Measurements from ENCODE around the gene LSAMP.

Gene LSAMP

DNA sequence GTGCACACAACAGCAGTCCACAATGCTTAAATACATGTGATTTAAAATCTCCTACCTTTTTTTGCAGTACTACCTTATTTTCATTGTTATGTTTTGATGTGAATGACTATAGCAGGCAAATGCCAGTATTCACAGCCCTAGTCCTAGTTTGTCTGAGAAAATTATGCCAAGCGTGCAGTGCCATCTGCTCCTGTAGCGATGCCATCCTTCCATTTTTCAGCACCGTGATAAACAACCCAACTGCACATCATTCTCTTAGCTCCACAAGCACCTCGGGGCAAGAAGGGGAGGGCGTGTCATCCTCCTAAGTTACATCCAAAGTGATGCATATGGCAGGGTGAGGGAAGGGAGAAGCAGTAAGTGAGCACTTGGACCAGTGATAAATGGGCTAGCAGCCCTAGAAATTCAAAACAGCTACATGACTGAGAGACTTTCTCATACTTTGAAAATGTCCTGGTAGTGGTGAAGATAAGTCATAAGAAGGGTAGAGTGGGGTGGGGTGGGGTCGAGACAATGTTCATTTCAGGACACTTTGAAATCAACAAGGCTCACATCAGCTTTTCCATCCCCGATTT, 198.8 kb downstream of the LSAMP start:
- Mint-ChIP-seq H3K36me3 (ENCODE audit: low read depth) (no peaks in the 10 kb centered on the region), H3K27ac (no peak overlapping the region), H3K9me3 (no peaks in the 10 kb centered on the region), H3K27me3 (ENCODE audit: low read depth, poor library complexity) (peaks cover 4% of the 10 kb centered on the region), H3K4me1 (no peaks in the 10 kb centered on the region), H3K4me3 (no peak overlapping the region)
- TF ChIP-seq, protein P1, sequence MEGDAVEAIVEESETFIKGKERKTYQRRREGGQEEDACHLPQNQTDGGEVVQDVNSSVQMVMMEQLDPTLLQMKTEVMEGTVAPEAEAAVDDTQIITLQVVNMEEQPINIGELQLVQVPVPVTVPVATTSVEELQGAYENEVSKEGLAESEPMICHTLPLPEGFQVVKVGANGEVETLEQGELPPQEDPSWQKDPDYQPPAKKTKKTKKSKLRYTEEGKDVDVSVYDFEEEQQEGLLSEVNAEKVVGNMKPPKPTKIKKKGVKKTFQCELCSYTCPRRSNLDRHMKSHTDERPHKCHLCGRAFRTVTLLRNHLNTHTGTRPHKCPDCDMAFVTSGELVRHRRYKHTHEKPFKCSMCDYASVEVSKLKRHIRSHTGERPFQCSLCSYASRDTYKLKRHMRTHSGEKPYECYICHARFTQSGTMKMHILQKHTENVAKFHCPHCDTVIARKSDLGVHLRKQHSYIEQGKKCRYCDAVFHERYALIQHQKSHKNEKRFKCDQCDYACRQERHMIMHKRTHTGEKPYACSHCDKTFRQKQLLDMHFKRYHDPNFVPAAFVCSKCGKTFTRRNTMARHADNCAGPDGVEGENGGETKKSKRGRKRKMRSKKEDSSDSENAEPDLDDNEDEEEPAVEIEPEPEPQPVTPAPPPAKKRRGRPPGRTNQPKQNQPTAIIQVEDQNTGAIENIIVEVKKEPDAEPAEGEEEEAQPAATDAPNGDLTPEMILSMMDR (IDR thresholded peaks at IDR 0.05), result no peak
- DNase-seq, result no peak

DNA sequence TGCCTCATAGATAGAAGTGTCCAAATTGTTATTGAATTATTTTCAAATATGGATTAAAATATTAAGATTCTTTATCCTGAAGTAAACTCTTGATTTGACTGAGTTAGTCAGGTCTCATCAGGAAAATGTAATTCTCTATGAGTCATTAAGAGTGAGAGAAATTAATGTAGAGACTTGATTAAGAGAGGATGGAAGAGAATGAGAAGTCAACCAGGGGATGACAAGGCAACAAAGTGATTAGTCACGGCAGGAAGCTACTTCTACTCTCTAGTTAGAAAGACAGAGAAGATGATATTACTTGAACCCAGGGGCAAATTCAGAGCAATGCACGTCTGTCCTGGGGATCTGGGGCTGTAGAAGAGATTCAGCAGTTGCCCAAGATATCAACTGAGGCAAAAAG, 202.5 kb downstream of the LSAMP start:
- Mint-ChIP-seq H3K27me3 (ENCODE audit: low read depth, poor library complexity) (peaks cover 6% of the 10 kb centered on the region), H3K4me1 (no peaks in the 10 kb centered on the region), H3K36me3 (ENCODE audit: low read depth) (no peaks in the 10 kb centered on the region), H3K27ac (no peak overlapping the region), H3K9me3 (no peaks in the 10 kb centered on the region), H3K4me3 (no peak overlapping the region)
- DNase-seq, result no peak
- TF ChIP-seq, protein P1 (IDR thresholded peaks at IDR 0.05), result no peak

DNA sequence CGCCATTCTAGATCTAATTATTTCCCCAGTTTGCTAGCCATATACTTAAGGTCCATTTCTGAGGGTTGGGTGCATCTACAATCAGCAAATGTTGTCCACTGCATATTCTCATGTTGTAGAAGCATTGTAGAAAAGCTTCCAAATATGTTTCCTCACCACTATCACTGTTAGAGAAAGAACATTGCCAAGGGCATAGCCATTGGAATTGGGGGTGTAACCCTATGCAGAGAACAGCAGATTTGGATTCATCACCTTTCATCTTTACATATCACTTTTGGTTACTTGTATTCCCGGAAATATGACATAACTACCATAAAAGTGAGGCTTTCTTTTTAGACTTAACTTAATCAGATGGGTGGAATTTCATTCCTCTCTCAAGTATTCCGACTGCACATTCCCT, 203.6 kb downstream of the LSAMP start:
- no peaks in the 10 kb centered on the region for H3K9me3 Mint-ChIP-seq
- no peak overlapping the region for H3K4me3 Mint-ChIP-seq
- TF ChIP-seq, protein P1 (IDR thresholded peaks at IDR 0.05), result no peak
- DNase-seq, result no peak
- no peaks in the 10 kb centered on the region for H3K36me3 Mint-ChIP-seq (ENCODE audit: low read depth)
- no peaks in the 10 kb centered on the region for H3K4me1 Mint-ChIP-seq
- H3K27ac Mint-ChIP-seq, result no peak overlapping the region
- H3K27me3 Mint-ChIP-seq (ENCODE audit: low read depth, poor library complexity), result peaks cover 6% of the 10 kb centered on the region

DNA sequence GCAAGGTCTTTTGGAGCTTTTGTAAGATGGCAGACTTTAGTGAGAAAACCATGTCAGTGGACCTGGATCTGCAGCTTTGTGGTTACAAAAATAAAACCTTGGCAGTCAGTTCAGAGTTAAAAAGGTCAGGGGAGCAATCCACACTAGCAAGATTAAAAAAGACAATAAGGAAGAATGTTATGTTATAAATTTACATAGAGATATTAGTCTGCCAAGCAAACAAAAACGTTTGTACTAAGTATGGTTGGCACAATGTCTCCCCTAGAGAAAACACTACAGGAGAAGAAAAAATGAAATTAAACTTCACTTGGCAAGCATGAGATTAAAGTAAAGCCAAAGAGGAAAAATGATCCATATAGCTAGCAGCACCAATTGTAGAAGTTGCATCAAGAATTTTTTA, 205.0 kb downstream of the LSAMP start:
- Mint-ChIP-seq H3K9me3 (no peaks in the 10 kb centered on the region), H3K36me3 (ENCODE audit: low read depth) (no peaks in the 10 kb centered on the region), H3K27me3 (ENCODE audit: low read depth, poor library complexity) (peaks cover 6% of the 10 kb centered on the region), H3K4me1 (no peaks in the 10 kb centered on the region), H3K27ac (no peak overlapping the region), H3K4me3 (no peak overlapping the region)
- no peak for DNase-seq
- TF ChIP-seq, protein P1 (IDR thresholded peaks at IDR 0.05), result no peak

DNA sequence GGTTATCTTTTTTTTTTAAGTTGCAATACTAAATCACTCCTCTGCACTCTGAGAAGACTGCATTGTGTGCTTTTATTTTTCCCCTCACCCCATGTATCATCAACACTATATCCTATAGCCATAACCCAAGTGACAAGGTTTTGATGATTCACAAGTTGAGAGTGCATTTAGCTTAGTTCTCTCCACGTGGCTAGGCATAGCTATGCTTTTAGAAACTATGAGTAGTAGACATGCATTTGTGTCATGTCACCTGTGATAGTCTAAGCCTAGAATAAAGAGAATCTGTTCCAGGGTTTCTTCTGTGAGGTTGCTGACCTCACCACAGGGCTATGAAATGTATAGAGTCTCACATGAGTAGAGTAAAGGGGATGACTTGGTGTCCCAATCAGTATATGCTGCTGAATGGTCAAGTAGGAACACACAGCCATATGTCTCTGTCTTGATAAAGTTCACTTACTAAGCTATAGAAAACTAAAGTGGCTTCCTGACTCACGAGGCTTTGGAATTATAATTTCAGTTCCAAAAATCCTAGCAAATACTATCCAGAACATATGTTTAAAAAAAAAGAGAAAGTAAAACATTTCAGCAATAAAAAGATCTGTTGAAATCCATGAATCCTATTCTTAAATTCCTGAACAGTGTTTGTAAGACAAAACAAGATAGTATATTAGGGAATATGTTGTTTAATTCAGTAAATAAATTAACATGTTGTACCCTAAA, 206.3 kb downstream of the LSAMP start:
- Mint-ChIP-seq H3K27me3 (ENCODE audit: low read depth, poor library complexity) (peaks cover 2% of the 10 kb centered on the region), H3K4me3 (no peak overlapping the region), H3K36me3 (ENCODE audit: low read depth) (no peaks in the 10 kb centered on the region), H3K9me3 (no peaks in the 10 kb centered on the region), H3K27ac (no peak overlapping the region), H3K4me1 (no peaks in the 10 kb centered on the region)
- TF ChIP-seq, protein P1 (IDR thresholded peaks at IDR 0.05), result no peak
- DNase-seq, result no peak
